Activated CD4-positive, alpha-beta memory T cell treated with anti-CD3 and anti-CD28 coated beads for 36 hours (primary cell): ENCODE results near the gene CST8. TPM values are rescaled to one million over a fixed set of nuclear protein-coding genes. Genes with fewer than 3 reads are reported as not detected.

Experiments
- CTCF ChIA-PET: fragments of 350-600 bp; sonication (Branson Sonifier 250); formaldehyde crosslinking; loops from one replicate; lab custom pipeline; 2021; ENCODE audit warnings: antibody characterized with exemption, inconsistent platforms; lab: Charles Lee
- POLR2A ChIA-PET: fragments of 350-600 bp; sonication (Branson Sonifier 250); formaldehyde crosslinking; loops from one replicate; lab custom pipeline; 2021; ENCODE audit warnings: antibody characterized with exemption; lab: Charles Lee
- DNase-seq: peaks from one replicate; pipeline ENCODE4 v3.0.0-alpha.2; 2020
- H3K27ac Mint-ChIP-seq: one replicate; pipeline ENCODE4 v1.8.0; 2021; ENCODE audit warnings: mixed read lengths
- H3K27me3 Mint-ChIP-seq: one replicate; pipeline ENCODE4 v1.8.0; 2021; ENCODE audit warnings: mixed read lengths
- H3K36me3 Mint-ChIP-seq: one replicate; pipeline ENCODE4 v1.8.0; 2021; ENCODE audit warnings: mixed read lengths
- H3K4me1 Mint-ChIP-seq: one replicate; pipeline ENCODE4 v1.8.0; 2021; ENCODE audit warnings: low read depth, mixed read lengths
- H3K4me3 Mint-ChIP-seq: one replicate; pipeline ENCODE4 v1.8.0; 2021; ENCODE audit warnings: mild to moderate bottlenecking, mixed read lengths
- H3K9me3 Mint-ChIP-seq: one replicate; pipeline ENCODE4 v1.8.0; 2021; ENCODE audit warnings: mixed read lengths
- intact Hi-C: fragments of 100-400 bp; cut with micrococcal nuclease; formaldehyde crosslinking; loops from one replicate; pipeline ENCODE4 v1.15.1; 2023
- total RNA-seq, 2 experiments: library from RNA; stranded (reverse); gene quantifications; one replicate each; pipeline ENCODE4 v1.2.3, GENCODE V29; 2021

Gene CST8, protein sequence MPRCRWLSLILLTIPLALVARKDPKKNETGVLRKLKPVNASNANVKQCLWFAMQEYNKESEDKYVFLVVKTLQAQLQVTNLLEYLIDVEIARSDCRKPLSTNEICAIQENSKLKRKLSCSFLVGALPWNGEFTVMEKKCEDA
- not detected for total RNA-seq

DNA sequence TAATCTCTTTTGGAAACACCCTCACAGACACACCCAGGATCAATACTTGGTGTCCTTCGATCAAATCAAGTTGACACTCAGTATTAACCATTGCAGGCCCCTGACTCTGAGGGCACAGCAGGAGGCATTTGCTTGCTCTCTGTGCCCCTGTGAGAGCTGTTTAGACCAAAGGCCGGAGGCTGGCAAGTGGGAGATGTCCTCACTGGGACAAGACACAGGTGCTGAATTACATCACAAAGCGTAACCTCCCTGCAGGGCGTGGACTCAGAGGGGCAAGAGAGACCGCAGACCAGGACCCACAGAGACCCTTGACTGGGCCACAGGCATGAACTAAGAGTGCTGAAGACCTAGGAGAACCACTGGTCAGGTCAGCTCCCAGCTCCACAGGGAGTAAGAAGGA is at the start of gene CST8:
CST8 (plus strand) TSS at position 301 of the 400 bp plus-strand sequence. CDS start 551 bp downstream, outside the sequence.
- no peak within 1 kb of the TSS for H3K4me3 Mint-ChIP-seq
- H3K36me3 Mint-ChIP-seq = no peaks in the 10 kb centered on the region
- no peak for DNase-seq
- no peaks in the 10 kb centered on the region for H3K4me1 Mint-ChIP-seq
- H3K27ac Mint-ChIP-seq = no peak within 1 kb of the TSS
- ChIA-PET POLR2A (no interaction called here), CTCF (no interaction called here)
- intact Hi-C loops = loop anchor here (10.0 kb wide), 2 partner anchors 66 to 346 kb away; partner anchors contain the start of gene NAPB
- no peaks in the 10 kb centered on the region for H3K27me3 Mint-ChIP-seq
- peaks cover under 1% of the 10 kb centered on the region for H3K9me3 Mint-ChIP-seq

DNA sequence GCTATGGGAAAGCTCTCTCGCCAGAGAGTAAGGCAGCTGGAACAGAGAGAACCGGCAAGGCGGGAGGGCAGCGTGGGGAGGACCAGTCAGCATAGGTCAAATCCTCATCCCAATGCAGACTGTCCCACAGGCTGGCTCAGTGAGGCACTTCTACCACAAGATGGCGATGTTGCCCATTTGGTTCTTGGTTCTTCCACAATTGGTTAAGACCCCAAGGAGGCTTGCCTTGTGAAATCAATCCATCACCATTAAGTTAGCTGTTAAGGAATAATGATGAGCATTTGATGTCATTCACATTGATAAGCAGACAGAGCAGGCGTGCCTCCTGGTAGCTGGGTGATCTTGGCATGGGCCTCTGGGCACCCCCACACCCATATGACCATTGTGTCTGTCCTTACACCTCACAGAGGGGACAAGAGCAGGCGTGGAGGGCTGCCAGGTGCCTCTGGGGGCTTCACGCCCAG is 49.0 kb upstream of the CST8 start:
- H3K4me3 Mint-ChIP-seq = no peak overlapping the region
- H3K27ac Mint-ChIP-seq = no peak overlapping the region
- no peaks in the 10 kb centered on the region for H3K9me3 Mint-ChIP-seq
- intact Hi-C loops = loop anchor here (1.0 to 10.0 kb wide), 2 partner anchors 164 to 747 kb away; no protein-coding TSS in a partner anchor
- ChIA-PET POLR2A (no interaction called here), CTCF (interaction anchor here (0.6 to 4.4 kb wide), 15 partner anchors 8 to 1750 kb away, joined by 3 to 50 read pairs (median 3); partner anchors contain the start of genes CST11, CST9 and NAPB)
- peak; percentile 69 for DNase-seq
- no peaks in the 10 kb centered on the region for H3K4me1 Mint-ChIP-seq
- H3K36me3 Mint-ChIP-seq = no peaks in the 10 kb centered on the region
- H3K27me3 Mint-ChIP-seq = peaks cover 1% of the 10 kb centered on the region

GRCh38 chr20:23442436-23442835 is 48.5 kb upstream of the CST8 start:
- Mint-ChIP-seq H3K9me3 (no peaks in the 10 kb centered on the region), H3K4me3 (no peak overlapping the region), H3K36me3 (no peaks in the 10 kb centered on the region), H3K27ac (no peak overlapping the region), H3K27me3 (peaks cover 1% of the 10 kb centered on the region), H3K4me1 (no peaks in the 10 kb centered on the region)
- CTCF ChIA-PET = interaction anchor here (0.6 to 4.4 kb wide), 11 partner anchors 8 to 311 kb away, joined by 3 to 50 read pairs (median 5); partner anchors contain the start of genes CST11, CST9 and NAPB
- POLR2A ChIA-PET = no interaction called here
- DNase-seq = no peak
- intact Hi-C loops = loop anchor here (10.0 kb wide), 1 partner anchor 748 kb away; no protein-coding TSS in a partner anchor

DNA sequence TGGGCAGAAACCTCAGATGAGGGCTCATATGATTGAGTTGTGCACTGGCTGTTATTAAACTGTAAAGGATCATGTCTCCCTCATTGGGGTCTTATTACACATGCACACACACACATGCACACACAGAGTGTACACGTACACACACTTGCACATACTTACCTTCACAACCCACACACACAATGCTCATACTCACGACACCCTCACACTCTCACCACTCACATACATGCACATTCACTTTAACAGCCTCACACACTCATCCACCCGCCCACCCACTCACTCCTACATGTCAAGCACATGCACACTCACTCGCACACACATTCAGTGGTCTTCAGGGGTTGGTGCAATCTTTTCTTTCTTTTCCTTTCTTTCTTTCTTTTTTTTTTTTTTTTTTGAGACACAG is 46.1 kb upstream of the CST8 start:
- Mint-ChIP-seq H3K36me3 (no peaks in the 10 kb centered on the region), H3K27me3 (peaks cover 1% of the 10 kb centered on the region), H3K9me3 (no peaks in the 10 kb centered on the region), H3K4me1 (no peaks in the 10 kb centered on the region), H3K27ac (no peak overlapping the region), H3K4me3 (no peak overlapping the region)
- ChIA-PET CTCF (interaction anchor here (1.7 to 4.4 kb wide), 4 partner anchors 8 to 163 kb away, joined by 5 to 50 read pairs (median 16); partner anchors contain the start of genes CST9 and NAPB), POLR2A (no interaction called here)
- DNase-seq = no peak
- intact Hi-C loops = loop anchor here (10.0 kb wide), 1 partner anchor 750 kb away; no protein-coding TSS in a partner anchor

GRCh38 chr20:23445596-23446217 is 45.2 kb upstream of the CST8 start:
- POLR2A ChIA-PET = no interaction called here

DNA sequence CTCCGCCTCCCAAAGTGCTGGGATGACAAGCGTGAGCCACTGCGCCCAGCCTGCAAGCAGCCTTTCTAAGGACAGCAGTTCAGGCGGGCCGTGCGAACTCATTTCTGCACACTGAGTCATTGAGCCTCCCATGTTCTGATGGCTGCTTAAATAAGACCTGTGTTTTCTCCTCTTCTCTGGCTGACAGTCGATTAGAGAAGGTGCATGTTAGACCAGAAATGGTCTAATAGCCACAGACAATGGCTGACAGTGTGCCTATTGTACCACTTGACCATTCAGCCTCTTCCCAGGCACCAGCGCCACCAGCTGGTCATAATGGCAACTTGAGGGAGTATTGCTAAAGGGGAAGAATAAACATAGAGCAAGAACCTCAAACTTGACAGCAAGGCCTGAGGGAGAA is 44.4 kb upstream of the CST8 start:
- H3K27ac Mint-ChIP-seq = no peak overlapping the region
- intact Hi-C loops = loop anchor here (10.0 kb wide), 1 partner anchor 752 kb away; no protein-coding TSS in a partner anchor
- H3K9me3 Mint-ChIP-seq = no peaks in the 10 kb centered on the region
- ChIA-PET CTCF (interaction anchor here (1.0 to 2.0 kb wide), 6 partner anchors 10 to 755 kb away, joined by 3 to 10 read pairs (median 5); partner anchors contain the start of genes NAPB and NXT1), POLR2A (no interaction called here)
- H3K4me3 Mint-ChIP-seq = no peak overlapping the region
- DNase-seq = peak; percentile 56
- H3K27me3 Mint-ChIP-seq = peaks cover 3% of the 10 kb centered on the region
- H3K36me3 Mint-ChIP-seq = no peaks in the 10 kb centered on the region
- no peaks in the 10 kb centered on the region for H3K4me1 Mint-ChIP-seq

More at GRCh38 chr20:23445596-23446217, 45.2 kb upstream of the CST8 start:
- Mint-ChIP-seq H3K4me3 (no peak overlapping the region), H3K4me1 (no peaks in the 10 kb centered on the region), H3K9me3 (no peaks in the 10 kb centered on the region), H3K27me3 (peaks cover 1% of the 10 kb centered on the region), H3K27ac (no peak overlapping the region), H3K36me3 (no peaks in the 10 kb centered on the region)
- intact Hi-C loops = loop anchor here (10.0 kb wide), 1 partner anchor 751 kb away; no protein-coding TSS in a partner anchor
- no peak for DNase-seq
- CTCF ChIA-PET = interaction anchor here (0.8 to 1.7 kb wide), 3 partner anchors 9 to 161 kb away, joined by 3 to 5 read pairs (median 3); partner anchors contain the start of gene NAPB

DNA sequence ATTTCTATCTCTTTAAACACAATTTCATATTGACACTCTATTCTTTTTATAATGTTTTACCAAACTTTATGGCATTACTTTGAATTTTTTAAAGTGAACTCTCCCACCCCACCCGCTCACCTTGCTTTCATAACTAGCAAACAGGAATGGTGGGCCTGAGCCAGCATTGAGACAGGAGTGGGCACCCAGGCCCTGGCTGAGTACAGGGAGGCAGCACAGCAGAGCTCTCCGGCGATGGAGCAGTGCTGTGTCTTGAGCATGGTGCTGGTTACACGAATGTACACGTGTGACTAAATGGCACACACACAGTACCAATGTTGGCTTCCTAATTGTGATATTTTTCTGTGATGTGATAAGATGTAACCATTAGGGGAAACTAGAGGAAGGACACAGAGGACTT is 42.8 kb upstream of the CST8 start:
- H3K4me1 Mint-ChIP-seq = no peaks in the 10 kb centered on the region
- POLR2A ChIA-PET = interaction anchor here (0.7 kb wide), 1 partner anchor 147 kb away, joined by 3 read pairs; no protein-coding TSS in a partner anchor
- H3K4me3 Mint-ChIP-seq = no peak overlapping the region
- no peak for DNase-seq
- peaks cover 1% of the 10 kb centered on the region for H3K27me3 Mint-ChIP-seq
- H3K9me3 Mint-ChIP-seq = no peaks in the 10 kb centered on the region
- H3K27ac Mint-ChIP-seq = no peak overlapping the region
- intact Hi-C loops = loop anchor here (10.0 kb wide), 1 partner anchor 753 kb away; no protein-coding TSS in a partner anchor
- CTCF ChIA-PET = interaction anchor here (2.0 kb wide), 1 partner anchor 757 kb away, joined by 10 read pairs; no protein-coding TSS in a partner anchor
- H3K36me3 Mint-ChIP-seq = no peaks in the 10 kb centered on the region

DNA sequence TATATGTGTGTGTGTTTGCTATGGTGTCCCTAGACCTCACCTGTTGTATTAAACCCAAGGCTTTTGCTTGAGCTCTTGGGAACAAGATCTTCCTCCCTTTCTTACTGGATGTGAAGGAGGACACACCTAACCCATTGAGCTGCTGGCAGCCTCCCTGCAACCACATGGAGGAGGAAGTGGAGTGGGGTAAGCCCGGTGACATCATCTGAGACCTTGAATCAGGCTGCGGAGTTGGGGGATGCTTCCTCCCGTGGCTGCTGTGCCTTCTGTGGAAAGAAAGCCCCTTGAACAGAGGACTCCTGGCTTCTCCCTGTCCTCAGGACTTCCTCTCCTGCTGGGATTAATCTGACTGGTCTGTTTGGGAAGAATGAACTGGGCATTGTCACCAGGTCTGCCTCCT is 41.5 kb upstream of the CST8 start:
- ChIA-PET CTCF (no interaction called here), POLR2A (no interaction called here)
- Mint-ChIP-seq H3K27ac (no peak overlapping the region), H3K4me1 (no peaks in the 10 kb centered on the region), H3K4me3 (no peak overlapping the region), H3K9me3 (no peaks in the 10 kb centered on the region), H3K27me3 (peaks cover 1% of the 10 kb centered on the region), H3K36me3 (no peaks in the 10 kb centered on the region)
- intact Hi-C loops = loop anchor here (10.0 kb wide), 1 partner anchor 755 kb away; no protein-coding TSS in a partner anchor
- DNase-seq = no peak

DNA sequence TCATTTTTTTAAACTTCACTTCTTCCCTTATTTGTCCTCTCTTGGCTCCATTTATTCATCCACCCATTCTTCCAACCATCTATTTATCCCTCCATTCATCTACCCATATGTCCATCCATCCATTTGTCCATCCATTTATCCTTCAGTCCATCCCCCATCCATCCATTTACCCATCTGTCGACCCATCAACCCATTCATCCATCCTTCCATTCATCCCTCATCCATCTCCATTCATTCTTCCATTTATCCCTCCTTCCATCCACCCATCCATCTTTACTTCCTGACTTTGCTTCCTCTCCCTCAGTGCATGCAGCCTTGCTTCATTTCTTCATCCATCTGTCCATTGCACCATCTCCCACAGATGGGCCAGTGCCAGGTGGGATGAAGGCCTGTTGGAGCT is 40.0 kb upstream of the CST8 start:
- H3K36me3 Mint-ChIP-seq = no peaks in the 10 kb centered on the region
- no peak overlapping the region for H3K4me3 Mint-ChIP-seq
- peaks cover under 1% of the 10 kb centered on the region for H3K4me1 Mint-ChIP-seq
- H3K9me3 Mint-ChIP-seq = peaks cover 2% of the 10 kb centered on the region
- DNase-seq = no peak
- peaks cover 1% of the 10 kb centered on the region for H3K27me3 Mint-ChIP-seq
- no peak overlapping the region for H3K27ac Mint-ChIP-seq
- intact Hi-C loops = no loop called here
- POLR2A ChIA-PET = no interaction called here
- CTCF ChIA-PET = no interaction called here

GRCh38 chr20:23451956-23452487 is 38.9 kb upstream of the CST8 start:
- no peak overlapping the region for H3K27ac Mint-ChIP-seq
- no peak overlapping the region for H3K4me3 Mint-ChIP-seq
- peaks cover 5% of the 10 kb centered on the region for H3K27me3 Mint-ChIP-seq
- peaks cover 2% of the 10 kb centered on the region for H3K9me3 Mint-ChIP-seq
- no peaks in the 10 kb centered on the region for H3K36me3 Mint-ChIP-seq
- H3K4me1 Mint-ChIP-seq = peaks cover 9% of the 10 kb centered on the region
- DNase-seq = no peak
- ChIA-PET POLR2A (no interaction called here), CTCF (interaction anchor here (1.1 to 2.1 kb wide), 2 partner anchors 9 to 102 kb away, joined by 3 to 13 read pairs; no protein-coding TSS in a partner anchor)
- intact Hi-C loops = no loop called here

DNA sequence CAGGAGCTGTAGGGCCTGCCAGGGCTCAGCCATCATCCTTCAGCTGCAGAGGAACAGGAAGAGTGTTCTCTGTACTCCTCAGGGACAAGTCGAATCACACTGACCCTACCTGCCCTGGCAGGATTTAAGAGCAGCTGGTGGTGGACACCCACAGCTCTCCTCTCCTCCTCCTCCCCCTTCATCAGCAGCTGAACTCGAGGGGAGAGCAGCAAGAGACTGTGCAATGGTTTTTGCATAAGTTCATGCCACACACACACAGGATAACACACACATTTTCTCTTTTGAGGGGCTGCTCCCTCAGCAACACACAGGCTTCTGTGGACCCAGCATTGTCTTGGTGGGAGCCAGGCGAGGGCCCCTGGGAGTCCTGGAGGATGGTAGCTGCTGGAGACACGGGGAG is 38.1 kb upstream of the CST8 start, which contains the start of gene CST11:
CST11 (minus strand) TSS at position 101 of the 400 bp plus-strand sequence; CDS start at position 36, 65 bp downstream.
- DNase-seq = no peak
- Mint-ChIP-seq H3K27ac (no peak within 1 kb of the TSS), H3K27me3 (peaks cover 7% of the 10 kb centered on the region), H3K4me1 (peaks cover 9% of the 10 kb centered on the region), H3K4me3 (no peak within 1 kb of the TSS), H3K9me3 (peaks cover 2% of the 10 kb centered on the region), H3K36me3 (no peaks in the 10 kb centered on the region)
- ChIA-PET CTCF (interaction anchor here (2.1 kb wide), 1 partner anchor 10 kb away, joined by 13 read pairs; no protein-coding TSS in a partner anchor), POLR2A (no interaction called here)
- intact Hi-C loops = no loop called here
